Panc1 (cell line): ENCODE measurements around the gene GSG1L. TPM values are rescaled to one million over a fixed set of nuclear protein-coding genes. Genes with fewer than 3 reads are reported as not detected.

ENCODE experiments used
- ATAC-seq: fragments of 200-7000 bp; cut with Tn5 transposase; 2 replicates; pipeline ENCODE4 v1.9.1; 2020; ENCODE audit warnings: mild to moderate bottlenecking, moderate library complexity
- BruUV-seq: library from RNA; stranded (reverse); fragments of 400-500 nt; replicated peaks from 2 replicates; lab custom pipeline; 2021; lab: Mats Ljungman, UMichigan
- CTCF ChIA-PET: fragments of 300-600 bp; sonication (Branson Sonifier 250); formaldehyde crosslinking; loops from one replicate; lab custom pipeline; 2022; ENCODE audit warnings: antibody characterized with exemption; lab: Charles Lee
- POLR2A ChIA-PET: fragments of 300-600 bp; sonication (Branson Sonifier 250); formaldehyde crosslinking; loops from one replicate; lab custom pipeline; 2022; ENCODE audit warnings: antibody characterized with exemption; lab: Charles Lee
- DNase-seq: peaks from one replicate; pipeline ENCODE4 v3.0.0-alpha.2; 2010; ENCODE audit warnings: low read depth, low spot score
- H3K27ac ChIP-seq: 2 replicates; pipeline ENCODE4 v1.5.1; 2011; ENCODE audit warnings: mild to moderate bottlenecking, low read length, inconsistent platforms
- H3K27me3 ChIP-seq: fragments of 200-500 bp; sonication (Bioruptor generic); 2 replicates; pipeline ENCODE4 v1.6.0; 2014; ENCODE audit warnings: low read length, inconsistent platforms; ENCODE audit not compliant: control insufficient read depth, insufficient read depth
- H3K36me3 ChIP-seq: fragments of 200-500 bp; sonication (Bioruptor generic); 2 replicates; pipeline ENCODE4 v1.5.1; 2014; ENCODE audit warnings: inconsistent platforms, mild to moderate bottlenecking, low read length, moderate library complexity; ENCODE audit not compliant: control insufficient read depth, insufficient read depth
- H3K4me1 ChIP-seq: 2 replicates; pipeline ENCODE4 v1.5.1; 2011; ENCODE audit warnings: inconsistent platforms, mild to moderate bottlenecking, low read length, moderate library complexity; ENCODE audit not compliant: control insufficient read depth, insufficient read depth
- H3K4me3 ChIP-seq, 2 experiments: 2 replicates each; pipeline ENCODE4 v1.5.1; 2011 to 2012; ENCODE audit warnings: low read depth in 2 of 2, low read length in 2 of 2, mild to moderate bottlenecking in 2 of 2, inconsistent platforms in 1 of 2, moderate library complexity in 1 of 2
- H3K9me3 ChIP-seq: fragments of 200-500 bp; sonication (Bioruptor generic); 2 replicates; pipeline ENCODE4 v1.5.1; 2014; ENCODE audit warnings: low read depth, mild to moderate bottlenecking, inconsistent platforms, low read length, moderate library complexity; ENCODE audit not compliant: control insufficient read depth, insufficient read depth
- POLR2AphosphoS5 ChIP-seq: IDR thresholded peaks from 2 replicates; pipeline ENCODE4 v1.6.1; 2012; ENCODE audit warnings: mild to moderate bottlenecking, low read depth, low read length, moderate library complexity
- REST ChIP-seq, 2 experiments: IDR thresholded peaks; 2 replicates each; pipeline ENCODE4 v1.6.1; 2011 to 2012; ENCODE audit warnings: low read depth in 2 of 2, control low read depth in 1 of 2, low read length in 1 of 2, mild to moderate bottlenecking in 1 of 2, moderate library complexity in 1 of 2; ENCODE audit not compliant: insufficient read depth in 1 of 2
- SIN3A ChIP-seq: IDR thresholded peaks from 2 replicates; pipeline ENCODE4 v1.6.1; 2012; ENCODE audit warnings: low read depth, mild to moderate bottlenecking, low read length, moderate library complexity, borderline replicate concordance; ENCODE audit not compliant: insufficient read depth
- TCF7L2 ChIP-seq: IDR thresholded peaks from 2 replicates; pipeline ENCODE4 v1.6.1; 2011; ENCODE audit warnings: mild to moderate bottlenecking, low read depth, low read length, inconsistent platforms
- in situ Hi-C: cut with HindIII; loops from 2 replicates; pipeline ENCODE4 v1.10.0; 2016; ENCODE audit warnings: low sequenced_read_pairs, low pct_unique_long_range_greater_than_20kb
- intact Hi-C: fragments of 100-400 bp; cut with micrococcal nuclease; formaldehyde crosslinking; loops from one replicate; pipeline ENCODE4 v1.10.0; 2022; ENCODE audit not compliant: unreplicated experiment
- total RNA-seq: library from RNA; stranded (reverse); gene quantifications from one replicate; pipeline ENCODE4 v1.2.1, GENCODE V29; 2021; ENCODE audit not compliant: unreplicated experiment
- TF ChIP-seq, protein P1 (sequence below): fragments of 450-650 bp; IDR thresholded peaks from 2 replicates; pipeline ENCODE4 v1.5.1; 2017; ENCODE audit warnings: mild to moderate bottlenecking

The GSG1L gene
- total RNA-seq, 1 experiment from 2014 or later, result 0.08 TPM

- intact Hi-C loops (no loop called here), in situ Hi-C loops (no loop called here)
- ATAC-seq (no peak), DNase-seq (no peak)
- Histone ChIP-seq H3K27me3 (no peaks in the 10 kb centered on the region), H3K36me3 (peaks cover 6% of the 10 kb centered on the region; the same call in 1 of the 2 replicates), H3K27ac (no peak overlapping the region), H3K4me3 (no peak overlapping the region), H3K4me1 (no peaks in the 10 kb centered on the region), H3K9me3 (no peaks in the 10 kb centered on the region)
- TF ChIP-seq POLR2AphosphoS5 (no peak), TCF7L2 (no peak), REST (IDR thresholded peaks at IDR 0.05; ENCODE audit: insufficient read depth in 1 of 2, low read depth in 2 of 2, low read length in 1 of 2) (no peak), SIN3A (no peak)
- TF ChIP-seq, protein P1, sequence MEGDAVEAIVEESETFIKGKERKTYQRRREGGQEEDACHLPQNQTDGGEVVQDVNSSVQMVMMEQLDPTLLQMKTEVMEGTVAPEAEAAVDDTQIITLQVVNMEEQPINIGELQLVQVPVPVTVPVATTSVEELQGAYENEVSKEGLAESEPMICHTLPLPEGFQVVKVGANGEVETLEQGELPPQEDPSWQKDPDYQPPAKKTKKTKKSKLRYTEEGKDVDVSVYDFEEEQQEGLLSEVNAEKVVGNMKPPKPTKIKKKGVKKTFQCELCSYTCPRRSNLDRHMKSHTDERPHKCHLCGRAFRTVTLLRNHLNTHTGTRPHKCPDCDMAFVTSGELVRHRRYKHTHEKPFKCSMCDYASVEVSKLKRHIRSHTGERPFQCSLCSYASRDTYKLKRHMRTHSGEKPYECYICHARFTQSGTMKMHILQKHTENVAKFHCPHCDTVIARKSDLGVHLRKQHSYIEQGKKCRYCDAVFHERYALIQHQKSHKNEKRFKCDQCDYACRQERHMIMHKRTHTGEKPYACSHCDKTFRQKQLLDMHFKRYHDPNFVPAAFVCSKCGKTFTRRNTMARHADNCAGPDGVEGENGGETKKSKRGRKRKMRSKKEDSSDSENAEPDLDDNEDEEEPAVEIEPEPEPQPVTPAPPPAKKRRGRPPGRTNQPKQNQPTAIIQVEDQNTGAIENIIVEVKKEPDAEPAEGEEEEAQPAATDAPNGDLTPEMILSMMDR, result no peak
- POLR2A ChIA-PET, result no interaction called here
- CTCF ChIA-PET, result no interaction called here
- no TSS peak for BruUV-seq
Observed at GRCh38 chr16:28096983-28097899, 33.7 kb upstream of the GSG1L start.

GRCh38 chr16:28093385-28093725 is 29.8 kb upstream of the GSG1L start:
- Histone ChIP-seq H3K4me1 (no peaks in the 10 kb centered on the region), H3K9me3 (no peaks in the 10 kb centered on the region), H3K36me3 (no peaks in the 10 kb centered on the region), H3K27me3 (no peaks in the 10 kb centered on the region), H3K27ac (no peak overlapping the region), H3K4me3 (no peak overlapping the region)
- DNase-seq (no peak), ATAC-seq (no peak)
- POLR2A ChIA-PET, result no interaction called here
- in situ Hi-C loops, result no loop called here
- TF ChIP-seq TCF7L2 (no peak), POLR2AphosphoS5 (no peak), SIN3A (no peak), REST (IDR thresholded peaks at IDR 0.05; ENCODE audit: insufficient read depth in 1 of 2, low read depth in 2 of 2, low read length in 1 of 2) (no peak)
- TF ChIP-seq, protein P1, result no peak
- CTCF ChIA-PET, result no interaction called here
- intact Hi-C loops, result no loop called here
- BruUV-seq, result no TSS peak
